ENCODE data around the gene GAD2. TPM values are rescaled to one million over a fixed set of nuclear protein-coding genes. Genes with fewer than 3 reads are reported as not detected.

Gene GAD2
- total and polyA plus RNA-seq, 8 donors = 0.03 to 0.06 TPM; not detected in 6

DNA sequence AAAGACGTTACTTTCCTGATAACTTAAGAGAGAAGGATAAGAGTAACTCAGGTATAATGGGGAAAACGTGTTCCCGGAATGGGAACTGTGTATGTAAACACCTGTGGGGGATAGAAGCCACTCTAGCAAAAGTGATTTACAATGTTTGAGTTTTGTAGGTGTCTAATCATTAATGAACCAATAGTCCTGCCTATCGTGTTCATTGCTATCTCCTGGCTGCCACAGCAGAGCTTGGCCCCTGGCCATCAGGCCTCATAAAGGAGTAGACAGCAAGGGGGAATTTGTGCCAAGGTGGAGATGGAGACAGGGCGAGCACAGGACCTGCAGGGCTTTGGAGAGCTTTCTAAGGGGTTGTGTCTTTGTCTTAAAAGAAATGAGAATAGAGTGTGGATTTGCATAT, 102.1 kb downstream of the GAD2 start:
- DNase-seq = no peak
- Histone ChIP-seq H3K4me1 (no peaks in the 10 kb centered on the region), H3K27ac (no peak overlapping the region), H3K36me3 (no peaks in the 10 kb centered on the region), H3K27me3 (no peaks in the 10 kb centered on the region), H3K4me3 (no peak overlapping the region), H3K9me3 (no peaks in the 10 kb centered on the region)
- no peak for TF ChIP-seq CTCF (IDR thresholded peaks at IDR 0.05)
- intact Hi-C loops (cut with DNase I) = no loop called here
- ATAC-seq = no peak

- Histone ChIP-seq H3K27ac (no peak overlapping the region), H3K9me3 (no peaks in the 10 kb centered on the region), H3K4me3 (no peak overlapping the region), H3K27me3 (no peaks in the 10 kb centered on the region), H3K36me3 (no peaks in the 10 kb centered on the region), H3K4me1 (no peaks in the 10 kb centered on the region)
- no peak for TF ChIP-seq CTCF (IDR thresholded peaks at IDR 0.05)
- intact Hi-C loops (cut with DNase I) = no loop called here
- no peak for ATAC-seq
- DNase-seq = no peak
Measured at GRCh38 chr10:26323219-26323618, 106.6 kb downstream of the GAD2 start.

GRCh38 chr10:26326851-26327250, 110.3 kb downstream of the GAD2 start:
- intact Hi-C loops (cut with DNase I) = no loop called here
- no peaks in the 10 kb centered on the region for H3K9me3 ChIP-seq
- no peak overlapping the region for H3K27ac ChIP-seq
- DNase-seq = no peak
- no peaks in the 10 kb centered on the region for H3K4me1 ChIP-seq
- no peak overlapping the region for H3K4me3 ChIP-seq
- no peaks in the 10 kb centered on the region for H3K27me3 ChIP-seq
- no peak for TF ChIP-seq CTCF (IDR thresholded peaks at IDR 0.05)
- no peak for ATAC-seq
- H3K36me3 ChIP-seq = no peaks in the 10 kb centered on the region

DNA sequence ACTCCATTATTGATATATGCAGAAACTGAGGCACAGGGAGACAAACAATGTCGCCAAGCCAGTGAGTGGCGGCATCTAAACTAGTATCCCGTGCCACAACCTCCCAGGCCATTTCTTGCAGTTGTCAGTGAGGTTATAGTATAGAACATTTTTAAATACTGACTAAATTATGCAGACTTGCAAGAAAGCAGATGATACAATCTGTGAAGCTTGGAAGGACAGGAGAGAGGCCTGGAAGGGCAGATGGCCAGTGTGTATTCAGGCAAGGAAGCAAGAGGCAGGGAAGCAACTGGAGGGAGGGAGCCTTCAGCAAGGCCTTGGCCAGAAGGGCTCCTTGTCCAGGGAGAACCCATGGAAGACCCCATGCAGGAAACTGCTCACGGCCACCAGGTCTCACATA, 111.2 kb downstream of the GAD2 start:
- Histone ChIP-seq H3K4me1 (no peaks in the 10 kb centered on the region), H3K9me3 (no peaks in the 10 kb centered on the region), H3K27ac (no peak overlapping the region), H3K4me3 (no peak overlapping the region), H3K27me3 (no peaks in the 10 kb centered on the region), H3K36me3 (no peaks in the 10 kb centered on the region)
- intact Hi-C loops (cut with DNase I) = no loop called here
- no peak for TF ChIP-seq CTCF (IDR thresholded peaks at IDR 0.05)
- no peak for ATAC-seq
- no peak for DNase-seq

- H3K27me3 ChIP-seq = no peaks in the 10 kb centered on the region
- no peaks in the 10 kb centered on the region for H3K36me3 ChIP-seq
- no peak for TF ChIP-seq CTCF (IDR thresholded peaks at IDR 0.05)
- ATAC-seq = no peak
- DNase-seq = no peak
- H3K4me3 ChIP-seq = no peak overlapping the region
- intact Hi-C loops (cut with DNase I) = no loop called here
- peaks cover 0 to 11% of the 10 kb centered on the region in 2 donors for H3K4me1 ChIP-seq
- peaks cover 0 to 7% of the 10 kb centered on the region in 2 donors for H3K9me3 ChIP-seq
- no peak overlapping the region for H3K27ac ChIP-seq
Measured at GRCh38 chr10:26331371-26331770, 114.8 kb downstream of the GAD2 start.

All from left lung (tissue), 10 donors.